Upper lobe of left lung (tissue), 4 donors: ENCODE results near the gene VPS13D.

ENCODE experiments used
- EP300 ChIP-seq, 4 donors: sonication (generic); formaldehyde crosslinking; IDR thresholded peaks; one replicate each; pipeline ENCODE4 v1.5.1; 2017; ENCODE audit warnings: antibody characterized with exemption in 4 of 4, control low read depth in 2 of 4
- POLR2AphosphoS5 ChIP-seq, 2 donors: sonication (generic); formaldehyde crosslinking; IDR thresholded peaks; one replicate each; pipeline ENCODE4 v1.5.1; 2017; ENCODE audit warnings: antibody characterized with exemption in 2 of 2
- TF ChIP-seq, protein P1 (sequence below), 6 experiments: fragments of 450-650 bp in 4 of 6; fragments of 200-600 bp in 2 of 6; sonication (generic) in 2 of 6; IDR thresholded peaks; one replicate each; pipeline ENCODE4 v1.5.1; 2016 to 2019; ENCODE audit warnings: antibody characterized with exemption in 6 of 6

DNA sequence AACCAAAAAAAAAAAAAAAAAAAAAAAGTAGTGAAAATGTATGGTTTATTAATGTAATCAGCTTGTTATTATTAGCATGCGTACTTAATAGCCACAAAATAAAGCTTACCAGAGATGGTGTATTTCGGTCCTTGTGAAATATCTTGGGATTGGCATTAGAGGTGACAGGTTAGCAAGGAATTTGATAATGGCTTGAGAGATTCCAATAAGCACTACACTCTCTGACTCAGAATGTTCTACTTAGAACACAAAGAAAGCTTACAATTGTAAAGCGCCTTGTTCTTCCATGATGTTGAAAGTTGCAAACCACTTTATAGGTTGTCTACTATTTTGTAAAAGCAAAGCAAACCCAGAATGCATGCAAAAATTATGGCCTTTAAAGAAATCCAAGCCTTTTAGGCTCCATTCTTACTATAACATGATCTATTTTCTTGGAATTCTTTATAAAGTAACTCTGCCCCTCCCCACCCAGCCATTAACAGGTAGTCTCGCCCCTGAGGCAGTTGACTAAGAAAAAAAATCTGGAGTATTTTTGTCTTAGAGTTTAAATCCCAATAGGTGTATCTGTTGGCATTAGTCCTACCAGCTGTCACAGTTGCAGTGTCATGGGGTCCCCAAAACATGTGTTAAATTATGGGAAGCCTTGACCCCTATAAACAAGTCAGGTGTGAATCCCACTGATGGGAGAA, 259.0 kb downstream of the VPS13D start:
- TF ChIP-seq EP300 (IDR thresholded peaks at IDR 0.05) (no peak), POLR2AphosphoS5 (IDR thresholded peaks at IDR 0.05) (no peak)
- TF ChIP-seq, protein P1, sequence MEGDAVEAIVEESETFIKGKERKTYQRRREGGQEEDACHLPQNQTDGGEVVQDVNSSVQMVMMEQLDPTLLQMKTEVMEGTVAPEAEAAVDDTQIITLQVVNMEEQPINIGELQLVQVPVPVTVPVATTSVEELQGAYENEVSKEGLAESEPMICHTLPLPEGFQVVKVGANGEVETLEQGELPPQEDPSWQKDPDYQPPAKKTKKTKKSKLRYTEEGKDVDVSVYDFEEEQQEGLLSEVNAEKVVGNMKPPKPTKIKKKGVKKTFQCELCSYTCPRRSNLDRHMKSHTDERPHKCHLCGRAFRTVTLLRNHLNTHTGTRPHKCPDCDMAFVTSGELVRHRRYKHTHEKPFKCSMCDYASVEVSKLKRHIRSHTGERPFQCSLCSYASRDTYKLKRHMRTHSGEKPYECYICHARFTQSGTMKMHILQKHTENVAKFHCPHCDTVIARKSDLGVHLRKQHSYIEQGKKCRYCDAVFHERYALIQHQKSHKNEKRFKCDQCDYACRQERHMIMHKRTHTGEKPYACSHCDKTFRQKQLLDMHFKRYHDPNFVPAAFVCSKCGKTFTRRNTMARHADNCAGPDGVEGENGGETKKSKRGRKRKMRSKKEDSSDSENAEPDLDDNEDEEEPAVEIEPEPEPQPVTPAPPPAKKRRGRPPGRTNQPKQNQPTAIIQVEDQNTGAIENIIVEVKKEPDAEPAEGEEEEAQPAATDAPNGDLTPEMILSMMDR (IDR thresholded peaks at IDR 0.05), result no peak
